Activated CD4-positive, alpha-beta T cell treated with anti-CD3 and anti-CD28 coated beads for 1 hour (primary cell): ENCODE data around the gene RAD21L1.

ENCODE experiments used
- DNase-seq: peaks from one replicate; pipeline ENCODE4 v3.0.0-alpha.2; 2020

RAD21L1 gene

GRCh38 chr20:1225783-1226654 is at the start of gene RAD21L1:
Gene RAD21L1, plus strand, starts transcription at chr20:1226044. Its CDS starts 2,410 bp downstream, at chr20:1228454.
- DNase-seq, result peak; percentile 73

GRCh38 chr20:1177680-1178079 is 48.2 kb upstream of the RAD21L1 start:
- no peak for DNase-seq

GRCh38 chr20:1178103-1178502 is 47.7 kb upstream of the RAD21L1 start:
- no peak for DNase-seq

- no peak for DNase-seq
Observed at GRCh38 chr20:1178623-1179022, 47.2 kb upstream of the RAD21L1 start.

DNA sequence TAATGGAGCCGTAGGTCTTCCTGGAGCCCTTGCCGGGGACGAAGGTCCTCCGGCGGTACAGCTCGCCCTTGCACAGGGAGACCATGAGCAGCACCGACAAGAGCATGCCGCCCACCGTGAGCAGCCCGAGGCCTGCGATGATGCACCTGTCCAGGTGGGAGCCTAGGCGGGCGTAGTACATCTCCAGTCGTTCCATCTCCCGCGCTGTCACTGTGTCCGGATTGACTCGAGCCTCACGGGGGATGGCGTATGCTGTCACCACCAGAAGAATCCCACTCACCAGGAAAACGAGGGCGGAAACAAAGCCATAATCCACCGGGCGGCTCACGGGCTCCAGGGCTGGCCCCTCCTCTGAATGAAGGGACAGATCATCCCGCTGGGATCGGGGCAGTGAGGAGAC is 44.9 kb upstream of the RAD21L1 start:
- DNase-seq, result no peak

DNA sequence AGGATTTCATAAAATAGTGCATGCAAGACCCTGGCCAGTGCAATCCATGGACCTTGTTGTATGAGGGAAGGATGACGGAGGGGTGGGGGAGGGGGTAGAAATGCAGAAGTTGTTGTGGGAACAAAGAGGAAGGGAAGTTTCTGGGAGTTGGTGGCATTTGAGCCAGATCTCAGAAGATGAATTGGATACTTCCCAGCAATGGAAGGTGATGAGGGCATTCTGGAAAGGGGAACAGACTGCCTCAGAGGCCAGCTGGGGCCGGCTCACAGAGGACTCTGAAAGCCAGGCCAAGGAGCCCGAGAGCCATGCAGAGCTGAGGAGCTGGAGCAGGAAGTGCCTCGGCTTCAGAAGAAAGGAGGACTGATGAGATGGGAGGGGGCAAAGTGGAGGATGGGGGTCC is 43.7 kb upstream of the RAD21L1 start:
- DNase-seq, result no peak

- DNase-seq, result no peak
Observed at GRCh38 chr20:1183153-1183552, 42.7 kb upstream of the RAD21L1 start.

DNA sequence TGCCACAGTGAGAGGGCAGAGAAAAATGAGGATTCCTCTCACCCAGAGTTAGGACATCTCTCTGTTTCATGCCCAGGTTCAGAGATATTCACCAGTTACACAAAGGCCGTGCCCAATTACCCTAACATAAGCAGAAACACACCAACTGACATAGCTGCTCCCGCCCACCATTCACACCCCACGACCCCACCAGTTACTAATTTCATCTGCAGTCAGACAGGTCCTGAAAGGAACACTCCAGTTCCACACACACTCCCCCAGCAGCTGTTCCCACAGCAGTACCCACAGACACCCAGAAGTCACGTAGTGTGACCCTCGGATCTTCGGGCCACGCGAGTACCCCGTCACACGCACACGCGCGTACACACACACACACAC is 41.6 kb upstream of the RAD21L1 start:
- DNase-seq, result no peak

DNA sequence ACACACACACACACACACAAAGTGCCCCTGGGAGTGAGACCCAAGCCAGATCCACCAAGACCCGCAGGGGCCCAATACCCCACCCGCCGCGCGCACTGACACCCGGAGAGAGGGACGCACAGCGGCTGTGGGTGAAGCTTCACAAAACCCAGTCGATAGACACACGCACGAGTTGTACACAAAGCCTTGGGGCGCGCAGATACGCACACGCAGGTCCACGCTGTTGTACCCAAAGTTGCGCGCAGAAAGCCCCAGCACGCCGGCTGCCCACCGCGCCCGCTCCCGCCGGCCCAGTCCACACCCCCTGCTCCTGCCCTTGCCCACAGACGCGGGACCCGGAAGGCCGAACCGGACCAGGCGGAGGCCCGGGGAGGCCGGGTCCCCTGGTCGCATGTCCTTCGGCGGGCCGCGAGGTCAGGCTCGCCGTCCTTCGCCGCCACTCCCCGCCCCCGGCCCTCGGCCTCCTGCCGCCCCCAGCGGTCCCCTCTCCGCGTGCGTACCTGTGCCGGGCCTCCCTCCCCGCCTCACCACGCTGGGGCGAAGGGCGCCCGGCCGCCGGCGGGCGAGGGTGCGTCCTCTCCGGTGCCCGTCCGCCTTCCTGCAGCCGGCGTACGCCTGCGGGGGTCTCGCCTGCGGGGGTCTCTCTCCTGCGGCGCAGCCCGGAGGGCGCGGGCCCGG is 41.1 kb upstream of the RAD21L1 start, which contains the start of gene TMEM74B:
TSS of gene TMEM74B (minus strand) at position 344 of the 678 bp plus-strand sequence. CDS start 1,180 bp downstream, outside the sequence.
- no peak for DNase-seq

DNA sequence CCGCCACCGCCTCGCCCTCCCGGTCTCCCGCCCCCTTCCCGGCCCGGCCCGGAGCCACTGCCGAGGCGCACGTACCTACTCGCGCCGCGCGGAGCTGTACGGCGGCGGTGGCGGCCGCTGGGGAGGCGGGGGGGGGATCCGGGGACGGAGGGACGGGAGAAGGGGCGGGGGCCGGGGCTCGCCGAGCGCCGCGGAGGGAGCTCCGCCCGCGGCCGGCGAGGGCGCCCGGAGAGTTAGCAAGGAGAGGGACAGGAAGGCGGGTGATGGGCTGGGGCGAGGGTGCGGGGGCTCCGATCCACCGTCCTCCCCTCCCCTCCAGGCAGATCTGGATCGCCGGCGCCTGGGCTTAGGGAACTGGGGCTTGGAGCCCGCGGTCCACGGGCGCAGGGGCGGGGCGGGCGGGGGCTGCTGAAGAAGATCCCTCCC is 40.5 kb upstream of the RAD21L1 start:
- DNase-seq, result no peak

- no peak for DNase-seq
Observed at GRCh38 chr20:1185790-1186334, 40.0 kb upstream of the RAD21L1 start.

- DNase-seq, result no peak
Observed at GRCh38 chr20:1186367-1186991, 39.4 kb upstream of the RAD21L1 start.

- DNase-seq, result no peak
Observed at GRCh38 chr20:1187605-1188171, 38.2 kb upstream of the RAD21L1 start.

- DNase-seq, result no peak
Observed at GRCh38 chr20:1188347-1188746, 37.5 kb upstream of the RAD21L1 start.

- no peak for DNase-seq
Observed at GRCh38 chr20:1189827-1190226, 36.0 kb upstream of the RAD21L1 start.

DNA sequence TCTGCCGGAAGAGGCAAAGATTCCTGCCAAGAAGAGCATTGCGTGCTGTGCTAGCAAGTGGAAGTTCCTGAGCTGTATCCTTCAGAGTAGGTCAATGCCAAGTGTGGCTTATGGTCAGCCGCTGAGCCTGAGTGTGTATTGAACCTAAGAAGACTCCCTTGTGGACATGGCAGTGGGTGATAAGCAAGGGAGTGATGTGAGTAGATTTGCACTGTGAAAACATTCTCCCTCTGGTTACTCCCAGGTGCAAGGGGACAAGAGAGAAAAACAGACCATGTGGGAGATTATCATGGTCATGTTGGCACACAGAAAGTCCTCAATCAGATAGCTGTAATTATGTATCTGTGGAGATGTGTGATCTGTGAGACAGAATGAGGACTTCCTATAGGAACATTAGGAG is 35.0 kb upstream of the RAD21L1 start:
- DNase-seq, result no peak

GRCh38 chr20:1191299-1191698 is 34.5 kb upstream of the RAD21L1 start:
- no peak for DNase-seq

GRCh38 chr20:1195226-1195625 is 30.6 kb upstream of the RAD21L1 start:
- DNase-seq, result no peak

GRCh38 chr20:1196634-1197033 is 29.2 kb upstream of the RAD21L1 start:
- DNase-seq, result no peak

DNA sequence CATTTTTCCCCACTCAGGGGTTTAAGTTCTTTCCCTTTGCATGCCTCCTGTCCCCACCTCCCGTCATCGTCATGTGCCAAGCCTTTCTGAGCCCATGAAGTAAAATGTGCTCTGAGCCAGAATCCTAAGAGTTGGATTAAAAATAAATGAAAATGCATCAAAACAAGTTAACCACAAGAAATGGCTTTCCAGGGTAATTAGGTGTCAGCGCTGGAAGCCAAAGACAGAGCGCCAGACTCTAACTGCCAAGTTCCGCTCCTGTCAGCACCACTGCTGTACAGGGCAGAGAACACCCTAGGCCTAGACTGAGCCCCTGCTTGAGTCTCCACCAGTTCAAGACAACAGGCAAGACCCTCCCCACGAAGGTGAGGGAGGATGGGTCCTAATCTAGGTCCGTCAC is 28.0 kb upstream of the RAD21L1 start:
- DNase-seq, result no peak

DNA sequence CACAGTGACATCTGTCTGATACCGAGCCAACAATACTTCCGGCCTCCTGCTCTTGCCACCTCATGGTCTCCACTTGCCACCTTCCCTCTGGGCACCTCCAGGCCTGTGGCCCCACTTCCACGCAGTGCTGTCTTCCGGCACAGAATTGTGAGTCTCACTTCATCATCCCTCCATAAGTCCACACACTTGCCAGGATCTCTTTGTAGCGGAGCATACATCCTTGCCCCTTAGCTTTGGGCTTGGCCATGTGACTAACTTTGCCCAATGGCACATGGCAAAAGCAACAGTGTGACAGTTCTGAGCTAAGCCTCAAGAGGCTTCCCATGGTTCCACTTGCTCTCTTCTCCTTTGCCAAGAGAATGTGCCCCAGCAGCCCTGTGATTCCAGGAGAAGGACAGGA is 27.1 kb upstream of the RAD21L1 start:
- no peak for DNase-seq

DNA sequence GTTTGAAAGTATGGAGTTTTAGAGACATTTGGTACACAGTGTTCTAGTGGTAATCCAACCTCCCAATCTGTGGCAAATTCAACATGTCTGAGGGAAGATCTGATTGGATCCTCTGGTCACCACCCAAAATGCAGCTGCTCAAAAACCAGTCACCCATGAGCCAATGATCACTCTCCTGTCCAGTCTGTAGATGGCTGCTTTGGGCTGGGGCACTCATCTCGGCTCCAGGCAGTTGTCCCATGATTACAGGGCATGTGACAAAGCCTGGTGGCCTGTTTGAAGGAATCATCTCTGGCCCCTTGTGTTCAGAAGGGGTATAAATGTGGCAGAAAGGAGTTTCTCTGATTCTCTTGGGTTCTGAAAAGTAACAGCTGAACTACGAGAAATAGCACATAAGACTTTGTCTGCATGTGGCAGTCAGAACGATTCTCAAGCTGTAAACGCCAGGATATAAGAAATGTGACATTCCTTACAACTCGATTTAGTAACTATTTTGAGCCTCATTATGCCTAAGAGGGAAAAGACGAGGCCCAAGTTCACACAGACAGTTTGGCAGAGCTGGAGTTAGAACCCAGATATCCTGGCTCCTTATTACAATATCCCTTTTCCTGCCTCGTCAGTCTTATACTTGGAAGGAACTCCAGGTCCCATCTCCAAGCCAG is 26.5 kb upstream of the RAD21L1 start:
- DNase-seq, result no peak

GRCh38 chr20:1199964-1200363 is 25.9 kb upstream of the RAD21L1 start:
- DNase-seq, result no peak
